ENCODE measurements around the gene LILRB5. TPM values are rescaled to one million over a fixed set of nuclear protein-coding genes. Genes with fewer than 3 reads are reported as not detected.

LILRB5 gene
- total RNA-seq, 4 donors from 2014 or later: 8.3 to 49.5 (median 17.0) TPM

DNA sequence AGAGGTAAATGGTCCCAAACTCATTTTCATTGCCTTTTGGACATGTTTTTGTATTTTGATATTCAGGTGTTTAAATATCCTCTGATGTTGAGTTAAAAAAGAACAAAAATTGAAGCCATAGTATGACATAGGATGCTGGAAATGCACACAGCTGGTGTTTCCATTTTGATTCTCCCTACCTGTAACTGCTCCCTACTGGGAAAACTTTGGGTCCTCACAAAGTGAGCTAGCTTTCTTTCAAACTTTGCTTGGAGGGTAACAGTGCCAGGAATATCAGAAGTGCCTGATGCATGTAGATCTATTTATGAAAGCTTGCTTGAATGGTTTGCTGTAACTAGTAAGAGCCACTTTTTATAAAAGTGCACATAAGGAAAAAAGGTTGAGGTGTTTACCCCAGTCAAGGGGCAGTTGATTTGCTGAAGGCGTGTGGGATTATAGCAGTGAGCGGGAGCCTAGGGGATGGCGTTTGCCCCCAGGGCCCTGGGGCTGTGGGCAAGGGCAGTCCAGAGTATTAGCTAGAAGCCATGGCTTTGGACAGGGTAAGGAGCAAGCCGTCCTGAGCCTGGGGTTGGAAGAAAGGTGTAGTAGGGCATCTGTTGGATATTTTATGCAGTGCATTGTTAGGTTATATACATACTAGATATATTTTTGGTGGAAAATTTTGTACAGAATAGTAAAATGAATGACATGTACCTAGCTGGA lies 52.2 kb downstream of the LILRB5 start:
- 70 to 89% methylated on average over 4 of the region's 4 CpGs for WGBS, 2 donors
- Histone ChIP-seq H3K36me3 (peaks cover 2 to 75% (median 50%) of the 10 kb centered on the region in 3 donors), H3K4me1 (peaks cover 0 to 91% (median 55%) of the 10 kb centered on the region in 4 donors)

DNA sequence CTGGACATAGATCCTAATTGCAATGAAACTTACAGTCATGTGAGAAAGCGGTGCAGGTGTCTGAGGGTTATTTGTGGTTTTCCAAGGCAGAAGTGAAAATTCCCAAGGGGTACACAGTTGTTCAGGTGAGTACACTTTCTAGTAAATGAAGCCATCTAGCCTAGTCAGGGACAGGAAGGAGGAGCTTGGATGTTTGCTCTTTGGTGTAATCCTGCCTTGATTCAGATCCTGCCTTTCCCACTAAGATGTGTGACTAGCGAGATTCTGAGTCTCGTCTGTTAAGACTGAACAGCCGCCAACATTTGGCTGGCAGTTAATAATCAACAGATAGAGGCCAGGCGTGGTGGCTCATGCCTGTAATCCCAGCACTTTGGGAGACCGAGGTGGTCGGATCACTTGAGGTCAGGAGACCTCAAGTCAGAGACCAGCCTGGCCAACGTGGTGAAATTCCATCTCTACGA lies 53.9 kb downstream of the LILRB5 start:
- no peak for DNase-seq (ENCODE audit: low spot score in 2 of 2)
- H3K4me1 ChIP-seq: peaks cover 0 to 77% (median 40%) of the 10 kb centered on the region in 4 donors
- peaks cover 2 to 69% (median 49%) of the 10 kb centered on the region in 3 donors for H3K36me3 ChIP-seq
- peak overlapping the region in 1 of 4 donors; percentile 8 for H3K4me3 ChIP-seq
- no peaks in the 10 kb centered on the region for H3K27me3 ChIP-seq
- 65 to 66% methylated on average over 9 of the region's 9 CpGs for WGBS, 2 donors
- TF ChIP-seq EP300 (IDR thresholded peaks at IDR 0.05): no peak
- TF ChIP-seq, protein P1, sequence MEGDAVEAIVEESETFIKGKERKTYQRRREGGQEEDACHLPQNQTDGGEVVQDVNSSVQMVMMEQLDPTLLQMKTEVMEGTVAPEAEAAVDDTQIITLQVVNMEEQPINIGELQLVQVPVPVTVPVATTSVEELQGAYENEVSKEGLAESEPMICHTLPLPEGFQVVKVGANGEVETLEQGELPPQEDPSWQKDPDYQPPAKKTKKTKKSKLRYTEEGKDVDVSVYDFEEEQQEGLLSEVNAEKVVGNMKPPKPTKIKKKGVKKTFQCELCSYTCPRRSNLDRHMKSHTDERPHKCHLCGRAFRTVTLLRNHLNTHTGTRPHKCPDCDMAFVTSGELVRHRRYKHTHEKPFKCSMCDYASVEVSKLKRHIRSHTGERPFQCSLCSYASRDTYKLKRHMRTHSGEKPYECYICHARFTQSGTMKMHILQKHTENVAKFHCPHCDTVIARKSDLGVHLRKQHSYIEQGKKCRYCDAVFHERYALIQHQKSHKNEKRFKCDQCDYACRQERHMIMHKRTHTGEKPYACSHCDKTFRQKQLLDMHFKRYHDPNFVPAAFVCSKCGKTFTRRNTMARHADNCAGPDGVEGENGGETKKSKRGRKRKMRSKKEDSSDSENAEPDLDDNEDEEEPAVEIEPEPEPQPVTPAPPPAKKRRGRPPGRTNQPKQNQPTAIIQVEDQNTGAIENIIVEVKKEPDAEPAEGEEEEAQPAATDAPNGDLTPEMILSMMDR (IDR thresholded peaks at IDR 0.05): no peak
- TF ChIP-seq POLR2A (IDR thresholded peaks at IDR 0.05): no peak
- H3K27ac ChIP-seq: no peak overlapping the region
- H3K9me3 ChIP-seq: no peaks in the 10 kb centered on the region

More for the DNA sequence above, 52.2 kb downstream of the LILRB5 start:
- no peak for TF ChIP-seq POLR2A (IDR thresholded peaks at IDR 0.05)
- H3K27me3 ChIP-seq: no peaks in the 10 kb centered on the region
- DNase-seq (ENCODE audit: low spot score in 2 of 2): no peak
- H3K27ac ChIP-seq: peak overlapping the region in 1 of 4 donors; percentile 2
- H3K4me3 ChIP-seq: no peak overlapping the region
- no peaks in the 10 kb centered on the region for H3K9me3 ChIP-seq

DNA sequence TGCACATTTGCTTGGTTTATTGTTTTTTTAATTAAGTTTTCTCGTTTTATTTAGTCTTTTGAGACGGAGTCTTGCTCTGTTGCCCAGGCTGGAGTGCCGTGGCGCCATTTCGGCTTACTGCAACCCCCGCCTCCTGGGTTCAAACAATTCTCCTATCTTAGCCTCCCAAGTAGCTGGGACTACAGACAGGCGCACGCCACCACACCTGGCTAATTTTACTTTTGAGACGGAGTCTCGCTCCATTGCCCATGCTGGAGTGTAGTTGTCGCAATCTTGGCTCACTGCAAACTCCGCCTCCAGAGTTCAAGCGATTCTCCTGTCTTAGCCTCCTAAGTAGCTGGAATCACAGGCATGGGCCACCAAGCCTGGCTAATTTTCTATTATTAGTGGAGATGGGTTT lies 55.1 kb downstream of the LILRB5 start:
- H3K27me3 ChIP-seq: no peaks in the 10 kb centered on the region
- H3K4me3 ChIP-seq: peak overlapping the region in 2 of 4 donors; percentile 72 to 76
- H3K27ac ChIP-seq: no peak overlapping the region
- peaks cover 2 to 62% (median 41%) of the 10 kb centered on the region in 3 donors for H3K36me3 ChIP-seq
- H3K4me1 ChIP-seq: peaks cover 0 to 65% (median 34%) of the 10 kb centered on the region in 4 donors
- DNase-seq (ENCODE audit: low spot score in 2 of 2): no peak
- WGBS, 2 donors: 74 to 79% methylated on average over 13 of the region's 13 CpGs
- TF ChIP-seq, protein P1 (IDR thresholded peaks at IDR 0.05): no peak
- TF ChIP-seq POLR2A (IDR thresholded peaks at IDR 0.05) (no peak), EP300 (IDR thresholded peaks at IDR 0.05) (no peak)
- H3K9me3 ChIP-seq: no peaks in the 10 kb centered on the region

DNA sequence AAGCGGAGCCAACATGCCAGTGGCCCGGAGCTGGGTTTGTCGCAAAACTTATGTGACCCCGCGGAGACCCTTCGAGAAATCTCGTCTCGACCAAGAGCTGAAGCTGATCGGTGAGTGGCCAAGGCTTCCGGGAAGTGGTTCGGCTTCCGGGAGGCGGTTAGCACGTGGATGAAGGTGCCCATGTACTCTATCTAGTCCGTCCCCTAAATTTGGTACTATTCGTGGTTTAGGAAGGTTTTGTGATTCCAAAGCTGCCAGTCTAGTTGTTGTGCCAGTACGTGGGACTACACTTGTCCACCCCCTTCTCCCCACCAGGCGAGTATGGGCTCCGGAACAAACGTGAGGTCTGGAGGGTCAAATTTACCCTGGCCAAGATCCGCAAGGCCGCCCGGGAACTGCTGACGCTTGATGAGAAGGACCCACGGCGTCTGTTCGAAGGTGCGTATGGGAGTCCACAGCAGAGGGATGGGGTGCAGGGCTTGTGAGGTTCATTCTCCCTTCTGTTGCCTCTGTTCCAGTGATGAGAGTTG lies 55.8 kb downstream of the LILRB5 start:
- no peaks in the 10 kb centered on the region for H3K9me3 ChIP-seq
- H3K4me3 ChIP-seq: peak overlapping the region; percentile 66 to 76 (median 73)
- no peak for DNase-seq (ENCODE audit: low spot score in 2 of 2)
- TF ChIP-seq, protein P1 (IDR thresholded peaks at IDR 0.05): no peak
- no peak for TF ChIP-seq POLR2A (IDR thresholded peaks at IDR 0.05)
- no peak for TF ChIP-seq EP300 (IDR thresholded peaks at IDR 0.05)
- 3 to 5% methylated on average over 11 to 28 of the region's 28 CpGs for WGBS, 2 donors
- H3K36me3 ChIP-seq: peaks cover 2 to 55% (median 35%) of the 10 kb centered on the region in 3 donors
- H3K4me1 ChIP-seq: peaks cover 0 to 57% (median 34%) of the 10 kb centered on the region in 4 donors
- no peaks in the 10 kb centered on the region for H3K27me3 ChIP-seq
- H3K27ac ChIP-seq: peak overlapping the region; percentile 93 to 98 (median 95)

Small RNA genes lying within 50 kb of the gene (small RNA-seq; reads per million reads assigned to genes)
- gene AC245884.12 (not detected), gene MIR4752 (not detected), gene RNU6-1307P (not detected)

Other genes with a start within 250 kb of the LILRB5 start
- gene VSTM1, start 193.4 kb downstream of the LILRB5 start, total RNA-seq: not detected
- gene TARM1, start 175.9 kb downstream of the LILRB5 start, total RNA-seq: not detected
- gene OSCAR, start 156.5 kb downstream of the LILRB5 start, total RNA-seq: 1 to 10 TPM in 3 of 4 donors, under 1 TPM in 1; 0.66 to 7.2 (median 1.9) TPM
- 10 to 100 TPM in 3 of 4 donors, 1 to 10 TPM in 1; 2.8 to 40.0 (median 25.4) TPM for gene NDUFA3, start 154.4 kb downstream of the LILRB5 start, total RNA-seq
- gene TFPT, start 141.6 kb downstream of the LILRB5 start, total RNA-seq: 10 to 100 TPM in 3 of 4 donors, 1 to 10 TPM in 1; 9.6 to 19.0 (median 13.5) TPM
- 10 to 100 TPM; 37.7 to 67.5 (median 42.9) TPM for gene PRPF31, start 141.5 kb downstream of the LILRB5 start, total RNA-seq
- gene CNOT3, start 119.5 kb downstream of the LILRB5 start, total RNA-seq: 10 to 100 TPM; 21.6 to 30.3 (median 24.8) TPM
- gene LENG1, start 97.6 kb downstream of the LILRB5 start, total RNA-seq: 10 to 100 TPM in 2 of 4 donors, 1 to 10 TPM in 2; 7.4 to 12.9 (median 10.4) TPM
- 1 to 10 TPM in 2 of 4 donors, under 1 TPM in 1, not detected in 1; 0.22 to 8.8 (median 4.4) TPM for gene TMC4, start 84.1 kb downstream of the LILRB5 start, total RNA-seq
- 10 to 100 TPM; 45.0 to 94.5 (median 50.2) TPM for gene MBOAT7, start 67.7 kb downstream of the LILRB5 start, total RNA-seq
- gene TSEN34, start 66.0 kb downstream of the LILRB5 start, total RNA-seq: 10 to 100 TPM; 37.3 to 70.8 (median 49.6) TPM
- gene RPS9, start 56.4 kb downstream of the LILRB5 start, total RNA-seq: 1,000 to 10,000 TPM; 1,361 to 2,045 (median 1,633) TPM
- gene LILRB3, start 34.3 kb downstream of the LILRB5 start, total RNA-seq: 10 to 100 TPM in 2 of 4 donors, 1 to 10 TPM in 2; 4.4 to 98.1 (median 16.5) TPM
- 10 to 100 TPM in 1 of 4 donors, 1 to 10 TPM in 1, under 1 TPM in 2; 0.22 to 10.2 (median 0.90) TPM for gene LILRA6, start 14.5 kb downstream of the LILRB5 start, total RNA-seq
- 1 to 10 TPM; 1.6 to 8.4 (median 4.4) TPM for gene LILRB2, start 23.8 kb upstream of the LILRB5 start, total RNA-seq
- gene LILRA5, start 55.9 kb upstream of the LILRB5 start, total RNA-seq: 1 to 10 TPM in 2 of 4 donors, under 1 TPM in 1, not detected in 1; 0.42 to 3.9 (median 1.4) TPM
- gene LILRA4, start 81.9 kb upstream of the LILRB5 start, total RNA-seq: not detected
- gene LAIR1, start 107.7 kb upstream of the LILRB5 start, total RNA-seq: 10 to 100 TPM; 15.5 to 59.1 (median 31.1) TPM
- gene TTYH1, start 158.2 kb upstream of the LILRB5 start, total RNA-seq: 10 to 100 TPM; 21.0 to 50.0 (median 34.9) TPM
- gene LENG8, start 191.9 kb upstream of the LILRB5 start, total RNA-seq: 100 to 1,000 TPM; 189 to 389 (median 285) TPM
- gene LENG9, start 206.5 kb upstream of the LILRB5 start, total RNA-seq: 10 to 100 TPM in 1 of 4 donors, 1 to 10 TPM in 3; 5.9 to 10.3 (median 9.4) TPM
- 10 to 100 TPM; 38.9 to 62.2 (median 50.2) TPM for gene CDC42EP5, start 216.0 kb upstream of the LILRB5 start, total RNA-seq
- not detected for gene LAIR2, start 245.6 kb upstream of the LILRB5 start, total RNA-seq